ENCODE measurements around the gene ZDHHC23. TPM values are rescaled to one million over a fixed set of nuclear protein-coding genes. Genes with fewer than 3 reads are reported as not detected.

The ZDHHC23 gene
- total and polyA plus RNA-seq, 2 of the 4 experiments (the other 2 are of a cell fraction): 0.50 to 0.90 TPM

DNA sequence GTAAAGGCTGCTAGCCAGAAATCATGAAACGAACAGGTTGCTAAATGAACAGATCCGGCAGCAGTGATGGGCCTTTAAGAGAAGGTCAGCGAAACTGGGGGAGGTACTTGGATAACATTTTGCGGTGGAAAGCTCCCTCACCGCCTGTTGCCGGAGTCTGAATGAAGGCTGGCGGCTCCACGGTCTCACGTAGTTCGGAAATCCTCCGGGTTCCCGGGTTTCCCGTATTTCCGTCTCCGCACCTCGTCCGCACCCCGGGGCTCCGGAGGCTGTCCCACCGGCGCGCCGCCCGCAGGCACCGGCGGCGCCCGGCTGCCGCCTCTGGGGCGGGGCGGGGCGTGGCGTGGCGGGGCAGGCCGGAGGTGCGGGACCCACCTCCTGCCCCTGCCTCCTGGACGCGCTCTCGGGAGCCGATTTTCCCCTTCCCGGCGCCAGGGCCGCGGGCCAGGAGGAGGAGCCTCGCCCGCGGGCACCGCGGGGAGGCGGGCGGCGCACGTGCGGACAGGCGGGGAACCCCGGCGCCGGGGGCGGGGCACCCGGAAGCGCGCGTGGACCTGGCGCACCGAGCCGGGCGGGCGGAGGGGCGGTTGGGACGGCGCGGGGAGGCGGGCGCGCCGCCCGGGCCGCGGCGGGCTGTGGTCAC lies at the start of gene ZDHHC23 (continued):
- TF ChIP-seq MXI1 (IDR thresholded peaks at IDR 0.05; ENCODE audit: borderline replicate concordance, low read depth, low read length): peak; percentile 63; the same call in 1 of the 2 replicates
- TF ChIP-seq NFE2L2 (IDR thresholded peaks at IDR 0.05; ENCODE audit: low read depth, low read length): no peak
- TF ChIP-seq RFX5 (IDR thresholded peaks at IDR 0.05; ENCODE audit: low read depth, low read length): no peak
- TF ChIP-seq FOS (IDR thresholded peaks at IDR 0.05; ENCODE audit: low read depth, low read length): no peak
- peak; percentile 90 for TF ChIP-seq BHLHE40 (IDR thresholded peaks at IDR 0.05; ENCODE audit: low read depth, low read length)

DNA sequence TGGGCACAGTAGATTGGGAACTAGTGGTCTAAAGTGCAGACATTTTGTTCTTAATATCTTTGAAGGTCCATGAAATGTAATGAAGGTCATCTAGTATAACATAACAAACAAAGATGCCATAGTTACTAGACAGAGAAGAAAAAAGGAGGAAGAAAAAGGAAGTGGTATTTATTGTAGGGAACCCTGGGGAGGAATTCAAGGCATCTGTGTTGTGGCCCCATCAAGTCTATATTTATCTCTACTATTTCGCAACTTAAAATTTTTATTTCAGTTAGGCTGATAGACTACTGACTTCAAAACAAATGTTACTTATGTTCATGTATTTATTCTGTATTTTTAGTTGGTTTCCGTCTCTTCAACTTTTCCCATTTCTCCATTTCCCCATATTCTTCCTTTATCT lies 48.9 kb upstream of the ZDHHC23 start:
- no CpG with 5 or more reads among the region's 2 CpGs for WGBS, 2 experiments (ENCODE audit: extremely low coverage in 2 of 2, insufficient read length in 1 of 2)
- Histone ChIP-seq H3K9me3 (ENCODE audit: control insufficient read depth, insufficient read depth, low read length) (no peaks in the 10 kb centered on the region), H3K27ac (ENCODE audit: insufficient read depth, low read length) (no peak overlapping the region), H4K5ac (ENCODE audit: low read depth, low read length) (no peak overlapping the region), H3K4me2 (ENCODE audit: low read depth, low read length) (peak overlapping the region; percentile 45; the same call in 1 of the 2 replicates), H2AK5ac (ENCODE audit: low read depth, low read length) (no peak overlapping the region), H4K8ac (ENCODE audit: low read depth in 2 of 2, low read length in 2 of 2) (no peak overlapping the region), H3K36me3 (ENCODE audit: control insufficient read depth, insufficient read depth, low read length) (no peaks in the 10 kb centered on the region), H4K91ac (ENCODE audit: insufficient read depth, low read depth, low read length) (no peak overlapping the region), H3K23ac (ENCODE audit: low read depth, low read length) (no peak overlapping the region), H2BK5ac (ENCODE audit: low read depth, low read length, poor library complexity, severe bottlenecking) (no peak overlapping the region), H3K56ac (ENCODE audit: extremely low read depth, insufficient read depth, low read length) (no peak overlapping the region), H4K20me1 (ENCODE audit: insufficient read depth, low read length) (no peaks in the 10 kb centered on the region), H3K18ac (ENCODE audit: low read depth, low read length) (no peak overlapping the region), H2BK20ac (ENCODE audit: low read depth, low read length) (no peak overlapping the region), H3K14ac (replicated peaks; ENCODE audit: low read depth, low read length) (no peak overlapping the region), H3K4me1 (ENCODE audit: control insufficient read depth, insufficient read depth, low read length) (no peaks in the 10 kb centered on the region), H2BK15ac (ENCODE audit: low read depth, low read length) (no peak overlapping the region), H2AK9ac (replicated peaks; ENCODE audit: low read depth, low read length, poor library complexity) (no peak overlapping the region), H3K9ac (ENCODE audit: low read depth, low read length) (no peak overlapping the region), H2AFZ (replicated peaks; ENCODE audit: low read length, poor library complexity) (no peak overlapping the region), H3K27me3 (ENCODE audit: control insufficient read depth, insufficient read depth, low read length) (no peaks in the 10 kb centered on the region), H3K9me1 (ENCODE audit: insufficient read depth, low read length) (no peaks in the 10 kb centered on the region), H3K79me1 (ENCODE audit: low read depth in 1 of 2, low read length in 2 of 2) (no peaks in the 10 kb centered on the region), H3K4me3 (ENCODE audit: insufficient read depth, low read depth, low read length) (no peak overlapping the region), H3K4ac (ENCODE audit: low read depth, low read length) (no peak overlapping the region), H2BK120ac (ENCODE audit: low read depth, low read length) (no peak overlapping the region)
- peak; percentile 64; the same call in 1 of the 2 replicates for ATAC-seq (ENCODE audit: low read depth)
- intact Hi-C loops (cut with micrococcal nuclease): no loop called here
- peak; percentile 91 for TF ChIP-seq CEBPB (IDR thresholded peaks at IDR 0.05; ENCODE audit: low read depth, low read length)
- no peak for TF ChIP-seq RAD21 (IDR thresholded peaks at IDR 0.05; ENCODE audit: low read length)
- no TSS peak for BruUV-seq (replicated peaks)
- in situ Hi-C loops (cut with MboI; ENCODE audit: low sequenced_read_pairs): no loop called here
- dilution Hi-C loops (cut with HindIII; ENCODE audit: low sequenced_read_pairs, unreplicated experiment): no loop called here
- DNase-seq: peak; percentile 50
- ChIA-PET CTCF (interaction anchor here (1.6 kb wide), 1 partner anchor 14 kb away, joined by 4 read pairs; no protein-coding TSS in a partner anchor), POLR2A (ENCODE audit: unreplicated experiment) (no interaction called here)

Data from IMR-90 (cell line).